SK-N-SH (cell line): Measurements from ENCODE around the gene C20orf96. TPM values are rescaled to one million over a fixed set of nuclear protein-coding genes. Genes with fewer than 3 reads are reported as not detected.

ENCODE experiments used
- CTCF ChIA-PET: fragments of 300-600, 350-600 bp; formaldehyde crosslinking; extraction: SDS; loops from one replicate; lab custom pipeline; 2021; lab: Yijun Ruan, JAX
- POLR2A ChIA-PET: fragments of 350-600 bp; sonication (Branson Sonifier 250); formaldehyde crosslinking; extraction: SDS; loops from one replicate; lab custom pipeline; 2020; ENCODE audit warnings: antibody characterized with exemption, inconsistent platforms; lab: Yijun Ruan, JAX
- DNase-seq: peaks from one replicate; pipeline ENCODE4 v3.0.0; 2012
- H2AFZ ChIP-seq: fragments of 200-600 bp; sonication (generic); 2 replicates; pipeline ENCODE4 v1.8.1; 2016; ENCODE audit warnings: antibody characterized with exemption, mild to moderate bottlenecking, low read depth
- H3F3A ChIP-seq: fragments of 200-600 bp; sonication (generic); replicated peaks from 2 replicates; pipeline ENCODE3; 2016; ENCODE audit warnings: antibody characterized with exemption, mild to moderate bottlenecking; ENCODE audit not compliant: insufficient read depth
- H3K27ac ChIP-seq, 2 experiments: fragments of 200-500 bp in 1 of 2; fragments of 200-600 bp in 1 of 2; sonication (Bioruptor generic) in 1 of 2; sonication (generic), shearing (Covaris generic) in 1 of 2; 2 replicates each; pipeline versions ENCODE4 v1.5.1 to v1.6.1; 2014 to 2016; ENCODE audit warnings: low read depth in 2 of 2, inconsistent platforms in 1 of 2, low read length in 1 of 2, mild to moderate bottlenecking in 1 of 2, mixed read lengths in 1 of 2
- H3K27me3 ChIP-seq: fragments of 200-600 bp; sonication (generic), shearing (Covaris generic); 2 replicates; pipeline ENCODE4 v1.6.1; 2016; ENCODE audit warnings: mixed run types; ENCODE audit not compliant: insufficient read depth
- H3K36me3 ChIP-seq, 2 experiments: fragments of 200-500 bp in 1 of 2; fragments of 200-600 bp in 1 of 2; sonication (Bioruptor generic) in 1 of 2; sonication (generic) in 1 of 2; replicated peaks in 1 of 2; 2 replicates each; pipeline versions ENCODE3 to v1.5.1; 2014 to 2016; ENCODE audit warnings: low read length in 1 of 2, mild to moderate bottlenecking in 1 of 2; ENCODE audit not compliant: insufficient read depth in 2 of 2, control insufficient read depth in 1 of 2
- H3K4me1 ChIP-seq, 2 experiments: fragments of 200-500 bp in 1 of 2; fragments of 200-600 bp in 1 of 2; sonication (Bioruptor generic) in 1 of 2; sonication (generic), shearing (Covaris generic) in 1 of 2; 2 replicates each; pipeline versions ENCODE4 v1.5.1 to v1.6.1; 2014 to 2016; ENCODE audit warnings: low read depth in 1 of 2, low read length in 1 of 2, mixed run types in 1 of 2; ENCODE audit not compliant: insufficient read depth in 2 of 2, control insufficient read depth in 1 of 2
- H3K4me2 ChIP-seq: fragments of 200-600 bp; sonication (generic), shearing (Covaris generic); 2 replicates; pipeline ENCODE4 v1.6.1; 2017; ENCODE audit warnings: mixed run types
- H3K4me3 ChIP-seq, 2 experiments: fragments of 200-500 bp in 1 of 2; fragments of 200-600 bp in 1 of 2; sonication (Bioruptor generic) in 1 of 2; sonication (generic), shearing (Covaris generic) in 1 of 2; 2 replicates each; pipeline versions ENCODE4 v1.5.1 to v1.8.1; 2014 to 2016; ENCODE audit warnings: low read depth in 2 of 2, inconsistent platforms in 1 of 2, low read length in 1 of 2, mild to moderate bottlenecking in 1 of 2, mixed read lengths in 1 of 2, moderate library complexity in 1 of 2
- H3K79me2 ChIP-seq: fragments of 200-600 bp; sonication (generic); 2 replicates; pipeline ENCODE4 v1.8.1; 2017; ENCODE audit warnings: mild to moderate bottlenecking; ENCODE audit not compliant: insufficient read depth
- H3K9ac ChIP-seq: fragments of 200-600 bp; sonication (generic); 2 replicates; pipeline ENCODE4 v1.6.1; 2017; ENCODE audit warnings: mixed run types
- H3K9me2 ChIP-seq: fragments of 200-600 bp; sonication (generic); 2 replicates; pipeline ENCODE4 v1.6.1; 2017; ENCODE audit warnings: mixed run types
- H3K9me3 ChIP-seq: fragments of 200-600 bp; sonication (generic); 2 replicates; pipeline ENCODE4 v1.6.1; 2017; ENCODE audit warnings: mixed run types, mild to moderate bottlenecking, moderate library complexity
- H4K20me1 ChIP-seq: fragments of 200-600 bp; sonication (generic); 2 replicates; pipeline ENCODE4 v1.6.1; 2017; ENCODE audit warnings: mild to moderate bottlenecking, mixed run types; ENCODE audit not compliant: insufficient read depth
- CTCF ChIP-seq: fragments of 200-600 bp; sonication (generic); IDR thresholded peaks from 2 replicates; pipeline ENCODE4 v1.6.1; 2017; ENCODE audit warnings: antibody characterized with exemption, mild to moderate bottlenecking, moderate library complexity
- GABPA ChIP-seq: IDR thresholded peaks from 2 replicates; pipeline ENCODE4 v1.4.0; 2012; ENCODE audit warnings: low read depth, mild to moderate bottlenecking
- JUND ChIP-seq: IDR thresholded peaks from 2 replicates; pipeline ENCODE4 v1.4.0; 2012
- MAX ChIP-seq: IDR thresholded peaks from 2 replicates; pipeline ENCODE4 v1.4.0; 2012; ENCODE audit warnings: low read depth
- MEF2A ChIP-seq: IDR thresholded peaks from 2 replicates; pipeline ENCODE4 v1.4.0; 2012; ENCODE audit warnings: low read depth, borderline replicate concordance
- NFIC ChIP-seq: IDR thresholded peaks from 2 replicates; pipeline ENCODE4 v1.4.0; 2012; ENCODE audit warnings: borderline replicate concordance
- NRF1 ChIP-seq: IDR thresholded peaks from 2 replicates; pipeline ENCODE4 v1.6.1; 2012; ENCODE audit warnings: low read depth, mild to moderate bottlenecking, low read length
- RCOR1 ChIP-seq: fragments of 150-350 bp; IDR thresholded peaks from 2 replicates; pipeline ENCODE4 v1.6.1; 2017; ENCODE audit warnings: antibody characterized with exemption, low read length
- REST ChIP-seq: IDR thresholded peaks from 2 replicates; pipeline ENCODE4 v1.6.1; 2012; ENCODE audit warnings: mild to moderate bottlenecking, low read depth, low read length, moderate library complexity
- RFX5 ChIP-seq: IDR thresholded peaks from 2 replicates; pipeline ENCODE4 v1.6.1; 2012; ENCODE audit warnings: mild to moderate bottlenecking, improper control_type of control experiment, low read length
- SMC3 ChIP-seq: IDR thresholded peaks from 2 replicates; pipeline ENCODE4 v1.6.1; 2012; ENCODE audit warnings: low read depth, low read length, improper control_type of control experiment
- TCF12 ChIP-seq: IDR thresholded peaks from 2 replicates; pipeline ENCODE4 v1.4.0; 2012
- USF1 ChIP-seq: IDR thresholded peaks from 2 replicates; pipeline ENCODE4 v1.4.0; 2012; ENCODE audit warnings: low read depth, borderline replicate concordance
- USF2 ChIP-seq: fragments of 150-350 bp; IDR thresholded peaks from 2 replicates; pipeline ENCODE4 v1.6.1; 2017; ENCODE audit warnings: antibody characterized with exemption, low read length, low read depth, borderline replicate concordance
- ZBTB33 ChIP-seq: IDR thresholded peaks from 2 replicates; pipeline ENCODE4 v1.4.0; 2012; ENCODE audit warnings: low read depth, borderline replicate concordance
- WGBS: methylation state at CpG from one replicate; pipeline ENCODE4 v1.1.6; 2017; ENCODE audit warnings: low lambda C conversion rate; 5-methylcytosine and 5-hydroxymethylcytosine counted together
- polyA plus RNA-seq, 3 experiments: library from polyadenylated mRNA; depleted of rRNA; stranded (reverse); fragments of >200 nt; gene quantifications; 2 replicates each; pipeline ENCODE4 v1.2.3, GENCODE V29; 2012

C20orf96 gene
- polyA plus RNA-seq, 1 of the 3 experiments (the other 2 are of a cell fraction): 16.6 TPM

GRCh38 chr20:295804-296203 lies 5.3 kb upstream of the C20orf96 start:
- H3K4me1 ChIP-seq: peaks cover 19 to 29% of the 10 kb centered on the region in 2 experiments
- POLR2A ChIA-PET: interaction anchor here (4.8 kb wide), 1 partner anchor 29 kb away, joined by 29 read pairs; the partner anchor contains the start of gene SOX12
- H3K79me2 ChIP-seq: peaks cover 34% of the 10 kb centered on the region
- no peak overlapping the region for H3K9ac ChIP-seq
- H3K4me3 ChIP-seq: no peak overlapping the region
- H3K9me3 ChIP-seq: no peaks in the 10 kb centered on the region
- no peak overlapping the region for H3K27ac ChIP-seq
- no peak overlapping the region for H3K4me2 ChIP-seq
- peaks cover 11 to 16% of the 10 kb centered on the region in 2 experiments for H3K36me3 ChIP-seq
- CTCF ChIA-PET: interaction anchor here (1.5 kb wide), 1 partner anchor 28 kb away, joined by 5 read pairs; no protein-coding TSS in a partner anchor
- H4K20me1 ChIP-seq: peaks cover 16% of the 10 kb centered on the region
- no peaks in the 10 kb centered on the region for H3K27me3 ChIP-seq
- no peak for DNase-seq
- H3K9me2 ChIP-seq: no peaks in the 10 kb centered on the region
- H2AFZ ChIP-seq: no peak overlapping the region
- peaks cover 13% of the 10 kb centered on the region for H3F3A ChIP-seq
- WGBS: 93% methylated on average over 4 of the region's 4 CpGs
- TF ChIP-seq MAX: no peak
- no peak for TF ChIP-seq JUND
- no peak for TF ChIP-seq ZBTB33
- TF ChIP-seq GABPA: no peak
- no peak for TF ChIP-seq MEF2A
- TF ChIP-seq SMC3: no peak
- TF ChIP-seq USF1: no peak
- no peak for TF ChIP-seq REST
- no peak for TF ChIP-seq TCF12
- TF ChIP-seq CTCF: no peak
- TF ChIP-seq NRF1: no peak
- TF ChIP-seq USF2: no peak
- no peak for TF ChIP-seq RCOR1
- TF ChIP-seq RFX5: no peak
- no peak for TF ChIP-seq NFIC
